Upper lobe of left lung (tissue), 6 donors: ENCODE measurements around the gene KRTAP10-4. TPM values are rescaled to one million over a fixed set of nuclear protein-coding genes. Genes with fewer than 3 reads are reported as not detected.
"Not testable (repeated sequence)": the region's sequence is repeated elsewhere in the genome, so short reads cannot be mapped to it uniquely, and the experiment has no call there.

Experiments
- ATAC-seq, 2 donors: fragments of 200-7000 bp; cut with Tn5 transposase; one replicate each; pipeline ENCODE4 v1.9.1; 2022; ENCODE audit warnings: mild to moderate bottlenecking in 2 of 2, moderate library complexity in 2 of 2; ENCODE audit not compliant: low FRiP score in 2 of 2
- DNase-seq, 2 donors: peaks; one replicate each; pipeline ENCODE4 v3.0.0-alpha.2; 2019 to 2020
- H3K27ac ChIP-seq, 4 donors: fragments of 200-600 bp; sonication (generic); one replicate each; pipeline ENCODE4 v1.5.1; 2016 to 2019
- H3K27me3 ChIP-seq, 4 donors: fragments of 200-600 bp; sonication (generic); one replicate each; pipeline ENCODE4 v1.5.1; 2017 to 2019
- H3K36me3 ChIP-seq, 4 donors: fragments of 200-600 bp; sonication (generic); one replicate each; pipeline ENCODE4 v1.5.1; 2016 to 2019
- H3K4me1 ChIP-seq, 4 donors: fragments of 200-600 bp; sonication (generic); one replicate each; pipeline ENCODE4 v1.5.1; 2018 to 2019
- H3K4me3 ChIP-seq, 4 donors: fragments of 200-600 bp; sonication (generic); one replicate each; pipeline ENCODE4 v1.5.1; 2017 to 2019; ENCODE audit warnings: mild to moderate bottlenecking in 2 of 4, moderate library complexity in 1 of 4
- H3K9me3 ChIP-seq, 4 donors: fragments of 200-600 bp; sonication (generic); one replicate each; pipeline ENCODE4 v1.5.1; 2018 to 2019
- CTCF ChIP-seq, 6 experiments: fragments of 450-650 bp in 4 of 6; fragments of 200-600 bp in 2 of 6; sonication (generic) in 2 of 6; IDR thresholded peaks; one replicate each; pipeline ENCODE4 v1.5.1; 2016 to 2019; ENCODE audit warnings: antibody characterized with exemption in 6 of 6
- EP300 ChIP-seq, 4 donors: sonication (generic); formaldehyde crosslinking; IDR thresholded peaks; one replicate each; pipeline ENCODE4 v1.5.1; 2017; ENCODE audit warnings: antibody characterized with exemption in 4 of 4, control low read depth in 2 of 4
- POLR2A ChIP-seq, 4 donors: fragments of 450-650 bp; IDR thresholded peaks; one replicate each; pipeline ENCODE4 v1.5.1; 2016 to 2017; ENCODE audit warnings: antibody characterized with exemption in 4 of 4, mild to moderate bottlenecking in 2 of 4
- POLR2AphosphoS5 ChIP-seq, 2 donors: sonication (generic); formaldehyde crosslinking; IDR thresholded peaks; one replicate each; pipeline ENCODE4 v1.5.1; 2017; ENCODE audit warnings: antibody characterized with exemption in 2 of 2
- WGBS, 2 donors: methylation state at CpG; one replicate each; pipeline ENCODE4 v1.1.5; 2017 to 2018; 5-methylcytosine and 5-hydroxymethylcytosine counted together
- total RNA-seq, 6 donors: library from RNA; depleted of rRNA in 4 of 6; stranded (reverse); fragments of >200 nt in 4 of 6; gene quantifications; one replicate each; pipeline versions ENCODE4 v1.1.0 to v1.2.1, GENCODE V29; 2016 to 2021
- donor health status: DM: no; HTN: no; CAD: no; lungs with moderate emphysema.
- donor health status: DM: no; HTN: yes; CAD: no; lungs with severe emphysema.

Gene KRTAP10-4
- total RNA-seq, 6 donors from 2014 or later = not detected

DNA sequence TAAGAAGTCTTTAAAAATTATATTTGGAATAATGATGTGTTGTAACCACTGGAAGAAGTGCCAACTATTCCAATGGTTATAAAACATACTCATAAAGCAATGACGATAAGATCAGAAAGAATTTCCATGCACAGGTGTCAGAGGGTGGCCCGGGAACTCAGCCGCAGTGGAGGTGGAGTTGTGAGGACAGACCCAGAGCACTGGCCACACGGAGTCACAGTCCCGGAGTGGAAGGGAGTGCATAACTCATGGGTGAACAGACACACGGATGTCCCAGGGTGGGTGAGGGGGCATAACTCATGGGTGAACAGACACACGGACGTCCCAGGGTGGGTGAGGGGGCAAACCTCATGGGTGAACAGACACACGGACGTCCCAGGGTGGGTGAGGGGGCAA is 2.5 kb downstream of the KRTAP10-4 start:
- H3K9me3 ChIP-seq = peaks cover 0 to 29% (median 12%) of the 10 kb centered on the region in 4 donors
- no peaks in the 10 kb centered on the region for H3K36me3 ChIP-seq
- WGBS, 2 donors = 89 to 91% methylated on average over 9 to 10 of the region's 10 CpGs
- no peaks in the 10 kb centered on the region for H3K27me3 ChIP-seq
- no peak for DNase-seq
- H3K27ac ChIP-seq = no peak overlapping the region
- no peak overlapping the region for H3K4me3 ChIP-seq
- H3K4me1 ChIP-seq = no peaks in the 10 kb centered on the region
- TF ChIP-seq POLR2A (IDR thresholded peaks at IDR 0.05) (no peak), EP300 (IDR thresholded peaks at IDR 0.05) (no peak), POLR2AphosphoS5 (IDR thresholded peaks at IDR 0.05) (no peak), CTCF (IDR thresholded peaks at IDR 0.05) (no peak)
- ATAC-seq = no peak

- Histone ChIP-seq H3K36me3 (no peaks in the 10 kb centered on the region), H3K9me3 (peaks cover 0 to 31% (median 15%) of the 10 kb centered on the region in 4 donors), H3K4me3 (no peak overlapping the region), H3K4me1 (no peaks in the 10 kb centered on the region), H3K27ac (no peak overlapping the region), H3K27me3 (no peaks in the 10 kb centered on the region)
- TF ChIP-seq CTCF (IDR thresholded peaks at IDR 0.05) (no peak), POLR2AphosphoS5 (IDR thresholded peaks at IDR 0.05) (no peak), POLR2A (IDR thresholded peaks at IDR 0.05) (no peak), EP300 (IDR thresholded peaks at IDR 0.05) (no peak)
- DNase-seq (no peak), ATAC-seq (no peak)
- 85 to 95% methylated on average over 6 to 17 of the region's 17 CpGs for WGBS, 2 donors
These were observed 5.0 kb downstream of the KRTAP10-4 start for GRCh38 chr21:44578371-44579055.

GRCh38 chr21:44579056-44579832 is 5.7 kb downstream of the KRTAP10-4 start:
- TF ChIP-seq POLR2A (IDR thresholded peaks at IDR 0.05) (no peak), POLR2AphosphoS5 (IDR thresholded peaks at IDR 0.05) (no peak), EP300 (IDR thresholded peaks at IDR 0.05) (no peak), CTCF (IDR thresholded peaks at IDR 0.05) (no peak)
- DNase-seq (no peak), ATAC-seq (no peak)
- 69 to 82% methylated on average over 12 to 19 of the region's 22 CpGs for WGBS, 2 donors
- no peaks in the 10 kb centered on the region for H3K4me1 ChIP-seq
- H3K9me3 ChIP-seq = peaks cover 0 to 31% (median 15%) of the 10 kb centered on the region in 4 donors
- no peaks in the 10 kb centered on the region for H3K36me3 ChIP-seq
- no peaks in the 10 kb centered on the region for H3K27me3 ChIP-seq
- H3K4me3 ChIP-seq = no peak overlapping the region
- no peak overlapping the region for H3K27ac ChIP-seq

DNA sequence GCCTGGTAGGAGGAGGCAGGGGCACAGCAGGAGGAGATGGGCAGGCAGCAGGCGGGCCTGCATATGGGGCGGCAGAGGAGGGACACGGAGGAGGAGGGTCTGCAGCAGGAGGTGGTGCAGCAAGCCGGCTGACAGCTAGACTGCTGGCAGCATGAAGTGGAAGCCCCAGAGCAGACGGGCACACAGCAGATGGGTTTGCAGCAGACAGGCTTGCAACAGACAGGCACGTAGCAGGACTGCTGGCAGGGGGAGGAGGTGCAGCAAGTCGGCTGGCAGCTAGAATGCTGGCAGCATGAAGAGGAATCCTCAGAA is 6.3 kb downstream of the KRTAP10-4 start:
- Histone ChIP-seq H3K27me3 (no peaks in the 10 kb centered on the region), H3K4me3 (no peak overlapping the region), H3K9me3 (peaks cover 0 to 31% (median 15%) of the 10 kb centered on the region in 4 donors), H3K36me3 (no peaks in the 10 kb centered on the region), H3K27ac (no peak overlapping the region), H3K4me1 (no peaks in the 10 kb centered on the region)
- DNase-seq = no peak
- ATAC-seq = no peak
- no peak for TF ChIP-seq POLR2AphosphoS5 (IDR thresholded peaks at IDR 0.05)
- no peak for TF ChIP-seq CTCF (IDR thresholded peaks at IDR 0.05)
- no peak for TF ChIP-seq EP300 (IDR thresholded peaks at IDR 0.05)
- WGBS, 2 donors = 74 to 80% methylated on average over 7 of the region's 7 CpGs

DNA sequence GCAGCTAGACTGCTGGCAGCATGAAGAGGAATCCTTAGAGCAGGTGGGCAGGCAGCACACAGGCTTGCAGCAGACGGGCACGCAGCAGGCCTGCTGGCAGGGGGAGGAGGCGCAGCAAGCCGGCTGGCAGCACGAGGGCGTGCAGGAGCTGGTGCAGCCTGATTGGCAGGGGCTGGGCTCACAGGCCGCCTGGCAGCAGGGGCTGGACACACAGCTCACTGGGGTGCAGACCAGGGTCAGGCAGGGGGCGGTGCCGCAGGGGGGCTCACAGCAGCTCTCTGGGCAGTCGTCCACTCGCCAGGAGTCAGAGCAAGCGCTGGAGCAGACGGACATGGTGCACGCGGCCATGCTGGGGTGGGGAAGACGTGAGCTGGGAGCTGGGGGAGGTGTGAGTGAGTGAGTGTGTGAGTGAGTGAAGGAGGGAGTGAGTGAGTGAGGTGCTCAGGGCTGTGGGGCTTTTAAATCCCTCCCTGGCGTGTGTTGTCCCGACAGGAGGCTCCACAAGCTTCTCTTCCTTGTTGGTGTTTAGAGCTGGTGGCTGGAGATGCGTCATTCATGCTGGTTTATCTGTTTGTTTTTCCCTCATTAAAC is 6.8 kb downstream of the KRTAP10-4 start, which contains the start of gene KRTAP10-5:
KRTAP10-5 (minus strand) TSS at position 374 of the 591 bp plus-strand sequence; CDS start at position 348, 26 bp downstream.
- H3K27me3 ChIP-seq, H3K36me3 ChIP-seq, H3K4me1 ChIP-seq, H3K4me3 ChIP-seq, ATAC-seq, H3K27ac ChIP-seq: not testable (repeated sequence)
- peaks cover 0 to 31% (median 15%) of the 10 kb centered on the region in 4 donors for H3K9me3 ChIP-seq
- DNase-seq = peak in 1 of 2 donors; percentile 75
- 48 to 60% methylated on average over 16 to 19 of the region's 19 CpGs for WGBS, 2 donors
